BLaER1 treated with 17β-estradiol and CSF1 and Interleukin-3, amounts not matched to agents 10 nM and 100 nM (cell line): ENCODE results near the gene PDF.

Experiments used
- H3K27ac ChIP-seq, 11 experiments: shearing (Covaris generic); formaldehyde crosslinking; 2 replicates each; pipeline ENCODE4 v1.8.1; 2022
- H3K27me3 ChIP-seq, 11 experiments: shearing (Covaris generic); formaldehyde crosslinking; 2 replicates each; pipeline ENCODE4 v1.8.1; 2022
- H3K36me3 ChIP-seq, 11 experiments: shearing (Covaris generic); formaldehyde crosslinking; 2 replicates each; pipeline ENCODE4 v1.8.1; 2022
- H3K4me1 ChIP-seq, 10 experiments: shearing (Covaris generic); formaldehyde crosslinking; 2 replicates each; pipeline ENCODE4 v1.8.1; 2022
- H3K4me2 ChIP-seq, 11 experiments: shearing (Covaris generic); formaldehyde crosslinking; 2 replicates each; pipeline ENCODE4 v1.8.1; 2022
- H3K4me3 ChIP-seq, 10 experiments: shearing (Covaris generic); formaldehyde crosslinking; 2 replicates each; pipeline ENCODE4 v1.8.1; 2022
- H3K9ac ChIP-seq, 11 experiments: shearing (Covaris generic); formaldehyde crosslinking; 2 replicates each; pipeline ENCODE4 v1.8.1; 2022
- H3K9me3 ChIP-seq, 11 experiments: shearing (Covaris generic); formaldehyde crosslinking; replicated peaks in 1 of 11; 2 replicates each; pipeline ENCODE4 v1.8.1; 2022
- H4K20me1 ChIP-seq, 11 experiments: shearing (Covaris generic); formaldehyde crosslinking; 2 replicates each; pipeline ENCODE4 v1.8.1; 2022
- Cebpa-rat ChIP-seq, 11 experiments: shearing (Covaris generic); IDR thresholded peaks; 2 replicates each; pipeline ENCODE4 v1.8.1; 2022

The PDF gene

DNA sequence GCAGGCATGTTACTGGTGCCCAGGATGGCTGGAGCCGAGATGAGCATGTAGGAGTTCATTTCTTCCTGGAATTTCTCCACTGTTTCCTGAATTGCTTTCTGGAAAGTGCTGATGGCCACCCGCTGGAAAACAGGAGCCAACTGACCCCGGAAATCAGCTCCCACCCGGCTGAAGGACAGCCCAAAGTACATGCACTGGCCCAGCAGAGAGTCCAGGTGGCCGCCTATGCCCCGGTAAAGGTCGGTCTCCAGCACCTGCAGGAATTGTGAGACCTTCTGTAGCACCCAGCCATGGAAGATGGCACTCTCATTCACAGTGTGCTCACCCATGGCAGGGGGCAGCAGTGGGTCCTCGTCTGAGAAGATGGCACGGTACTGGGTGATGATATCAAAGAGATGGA is 4.3 kb upstream of the PDF start:
- Histone ChIP-seq H3K4me2 (no peak overlapping the region), H3K9ac (no peak overlapping the region), H3K36me3 (peaks cover 51 to 58% (median 52%) of the 10 kb centered on the region in 11 experiments), H3K9me3 (no peaks in the 10 kb centered on the region), H3K4me1 (peaks cover 28 to 41% (median 35%) of the 10 kb centered on the region in 10 experiments), H3K27me3 (no peaks in the 10 kb centered on the region), H3K4me3 (no peak overlapping the region), H3K27ac (no peak overlapping the region), H4K20me1 (peaks cover 0 to 6% (median 4%) of the 10 kb centered on the region in 11 experiments; a peak in 16 of 22 replicates)
- TF ChIP-seq Cebpa-rat (IDR thresholded peaks at IDR 0.05): no peak

DNA sequence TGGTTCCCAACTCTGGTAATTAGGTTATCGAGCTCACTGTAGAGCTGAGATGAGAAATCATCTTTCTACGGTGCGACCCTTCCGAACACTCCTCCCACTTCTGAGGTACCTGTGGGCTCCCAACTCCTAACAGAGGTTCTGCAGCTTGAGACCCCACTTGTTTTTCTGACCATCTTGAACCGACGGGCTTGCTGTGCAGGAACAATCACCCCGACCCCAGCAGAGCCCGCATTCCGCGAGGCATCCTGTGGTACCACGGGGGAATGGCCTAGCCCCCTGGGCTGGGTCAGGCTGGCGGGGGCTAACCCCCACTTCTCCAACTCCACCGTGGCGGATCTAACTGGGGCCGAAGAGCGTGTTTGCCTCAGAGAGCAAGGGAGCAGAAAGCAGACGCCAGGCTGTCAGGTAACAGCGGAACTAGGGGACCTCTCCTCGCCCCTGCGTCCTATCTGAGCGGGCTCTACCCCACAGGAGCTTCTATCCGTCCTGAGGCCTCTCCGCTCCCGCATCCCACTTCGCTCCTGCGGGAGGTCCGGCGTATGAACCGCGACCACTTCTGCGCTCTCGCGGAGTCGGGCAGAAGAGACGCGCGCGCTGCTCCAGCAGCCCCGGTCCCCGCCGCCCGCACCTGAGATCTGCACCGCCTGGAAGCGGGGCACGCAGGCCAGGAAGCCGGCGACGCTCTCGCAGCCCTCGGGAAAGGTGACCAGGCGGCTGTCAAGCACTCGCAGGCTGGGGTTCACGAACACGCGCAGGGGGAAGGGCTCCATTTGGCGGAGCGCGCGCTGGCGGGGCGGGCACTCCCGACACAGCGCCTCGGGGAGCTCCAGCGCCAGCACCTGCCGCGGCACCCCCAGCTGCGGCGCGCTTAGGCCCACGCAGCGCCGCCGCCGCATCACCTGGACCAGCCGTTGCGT is 761 bp downstream of the PDF start:
- H3K27ac ChIP-seq: peak overlapping the region; percentile 75 to 95 (median 92); a peak in 21 of 22 replicates
- no peaks in the 10 kb centered on the region for H3K9me3 ChIP-seq
- H3K27me3 ChIP-seq: no peaks in the 10 kb centered on the region
- peaks cover 60 to 73% (median 67%) of the 10 kb centered on the region in 10 experiments for H3K4me1 ChIP-seq
- TF ChIP-seq Cebpa-rat (IDR thresholded peaks at IDR 0.05): no peak
- peak overlapping the region; percentile 92 to 100 (median 99) for H3K4me2 ChIP-seq
- H3K36me3 ChIP-seq: peaks cover 59 to 80% (median 76%) of the 10 kb centered on the region in 11 experiments
- peak overlapping the region; percentile 81 to 97 (median 95) for H3K4me3 ChIP-seq
- peak overlapping the region; percentile 85 to 97 (median 90) for H3K9ac ChIP-seq
- H4K20me1 ChIP-seq: peaks cover 43 to 57% (median 55%) of the 10 kb centered on the region in 11 experiments

DNA sequence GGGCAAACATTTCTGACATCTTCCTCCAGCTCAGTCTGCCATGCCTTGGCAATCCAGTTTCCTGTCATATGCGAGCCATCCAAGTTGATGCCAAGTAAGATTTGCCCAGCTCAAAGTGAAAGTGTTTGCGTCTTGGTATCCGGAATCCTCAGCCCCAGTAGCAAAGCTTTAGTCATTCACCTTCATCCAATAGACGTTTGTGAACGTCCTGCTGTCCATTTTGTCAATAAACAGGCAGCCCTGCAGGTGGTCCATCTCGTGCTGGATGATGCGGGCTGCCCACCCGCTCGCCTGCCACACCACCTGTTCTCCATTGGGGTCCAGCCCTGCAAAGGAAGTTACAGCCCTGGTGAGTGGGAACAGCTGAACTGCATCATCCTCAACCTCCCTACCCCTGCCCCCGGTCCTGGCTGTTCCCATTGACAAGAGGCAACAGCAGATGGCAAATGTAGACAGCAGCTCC is 1.5 kb downstream of the PDF start:
- Histone ChIP-seq H3K36me3 (peaks cover 56 to 80% (median 76%) of the 10 kb centered on the region in 11 experiments), H3K9me3 (no peaks in the 10 kb centered on the region), H3K27me3 (no peaks in the 10 kb centered on the region), H3K4me1 (peaks cover 68 to 79% (median 72%) of the 10 kb centered on the region in 10 experiments), H3K4me3 (peak overlapping the region; percentile 81 to 97 (median 95)), H3K9ac (peak overlapping the region; percentile 85 to 97 (median 90)), H4K20me1 (peaks cover 50 to 64% (median 62%) of the 10 kb centered on the region in 11 experiments), H3K4me2 (peak overlapping the region; percentile 92 to 100 (median 99)), H3K27ac (peak overlapping the region in 6 of 11 experiments; percentile 89 to 95 (median 92); a peak in 11 of 22 replicates)
- TF ChIP-seq Cebpa-rat (IDR thresholded peaks at IDR 0.05): no peak

DNA sequence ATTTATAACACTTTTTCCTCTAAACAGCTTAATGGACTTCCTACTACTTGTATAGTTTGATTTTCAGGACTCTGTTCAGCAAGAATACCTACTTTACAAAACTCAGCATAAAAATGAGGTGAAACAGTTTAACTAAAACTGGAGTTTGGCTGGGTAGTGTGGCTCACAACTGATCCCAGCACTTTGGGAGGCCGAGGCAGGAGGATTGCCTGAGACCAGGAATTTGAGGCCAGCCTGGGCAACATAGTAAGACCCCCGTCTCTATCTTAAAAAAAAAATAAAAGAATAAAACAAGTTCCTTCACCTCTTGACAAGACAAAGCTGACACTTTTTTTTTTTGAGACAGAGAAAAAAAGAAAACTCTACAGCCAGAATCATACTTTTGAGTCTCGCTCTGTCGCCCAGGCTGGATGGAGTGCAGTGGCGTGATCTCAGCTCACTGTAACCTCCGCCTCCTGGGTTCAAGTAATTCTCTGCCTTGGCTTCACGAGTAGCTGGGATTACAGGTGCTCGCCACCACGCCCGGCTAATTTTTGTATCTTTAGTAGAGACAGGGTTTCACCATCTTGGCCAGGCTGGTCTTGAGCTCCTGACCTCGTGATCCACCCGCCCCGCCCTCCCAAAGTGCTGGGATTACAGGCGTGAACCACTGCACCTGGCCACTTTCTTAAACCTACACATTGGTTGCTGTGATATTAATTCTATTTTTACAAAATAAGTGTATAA is 2.6 kb downstream of the PDF start:
- TF ChIP-seq Cebpa-rat (IDR thresholded peaks at IDR 0.05): no peak

DNA sequence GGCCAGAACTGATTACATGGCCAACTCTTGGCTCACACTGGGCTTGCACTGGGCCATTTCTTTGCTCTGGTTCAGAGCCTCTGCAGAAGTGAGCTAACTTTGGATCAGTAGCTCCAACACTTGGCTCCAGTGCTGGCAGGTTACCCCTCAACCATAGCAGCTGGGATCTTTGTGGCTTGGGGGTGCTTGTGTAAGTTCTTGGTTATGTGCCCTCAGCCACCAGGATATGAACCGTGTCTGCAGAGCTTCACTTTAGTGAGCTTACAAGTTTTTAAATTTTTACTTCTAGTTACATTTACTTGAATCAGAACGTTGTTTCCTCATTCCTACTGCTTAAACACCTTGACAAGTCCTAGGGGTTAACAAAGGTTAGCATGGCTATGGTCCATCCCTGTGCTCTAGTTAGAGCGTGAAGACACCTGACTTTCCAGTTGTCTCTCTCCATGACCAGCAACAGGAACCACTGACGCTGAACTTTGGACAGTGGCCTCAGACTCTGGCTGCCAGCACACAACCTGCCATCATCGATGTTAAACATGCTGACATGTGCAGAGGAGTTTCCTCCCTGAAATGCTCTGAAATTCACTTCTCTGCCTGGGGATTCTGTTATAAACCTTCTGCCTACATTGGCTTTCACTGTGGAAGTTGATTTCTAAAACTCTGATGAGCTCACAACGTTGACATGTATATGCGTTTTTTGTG is 4.1 kb downstream of the PDF start:
- H3K4me2 ChIP-seq: peak overlapping the region; percentile 92 to 100 (median 99)
- no peaks in the 10 kb centered on the region for H3K27me3 ChIP-seq
- TF ChIP-seq Cebpa-rat (IDR thresholded peaks at IDR 0.05): no peak
- H3K4me1 ChIP-seq: peaks cover 84 to 90% (median 88%) of the 10 kb centered on the region in 10 experiments
- H3K9ac ChIP-seq: peak overlapping the region in 9 of 11 experiments; percentile 23 to 94 (median 62); a peak in 14 of 22 replicates
- H4K20me1 ChIP-seq: peaks cover 76 to 90% (median 88%) of the 10 kb centered on the region in 11 experiments
- no peaks in the 10 kb centered on the region for H3K9me3 ChIP-seq
- H3K27ac ChIP-seq: peak overlapping the region in 3 of 11 experiments; percentile 4 to 56 (median 16); a peak in 3 of 22 replicates
- H3K4me3 ChIP-seq: peak overlapping the region in 8 of 10 experiments; percentile 2 to 97 (median 88); a peak in 8 of 20 replicates
- peaks cover 57 to 81% (median 77%) of the 10 kb centered on the region in 11 experiments for H3K36me3 ChIP-seq

More for the DNA sequence above, 2.6 kb downstream of the PDF start:
- Histone ChIP-seq H4K20me1 (peaks cover 62 to 76% (median 73%) of the 10 kb centered on the region in 11 experiments), H3K4me1 (peaks cover 77 to 83% (median 79%) of the 10 kb centered on the region in 10 experiments), H3K27ac (peak overlapping the region in 7 of 11 experiments; percentile 4 to 94 (median 36); a peak in 12 of 22 replicates), H3K36me3 (peaks cover 56 to 80% (median 76%) of the 10 kb centered on the region in 11 experiments), H3K4me3 (peak overlapping the region in 8 of 10 experiments; percentile 82 to 97 (median 95); a peak in 15 of 20 replicates), H3K4me2 (peak overlapping the region; percentile 92 to 100 (median 99)), H3K9me3 (no peaks in the 10 kb centered on the region), H3K27me3 (no peaks in the 10 kb centered on the region), H3K9ac (peak overlapping the region; percentile 17 to 97 (median 90); a peak in 21 of 22 replicates)

DNA sequence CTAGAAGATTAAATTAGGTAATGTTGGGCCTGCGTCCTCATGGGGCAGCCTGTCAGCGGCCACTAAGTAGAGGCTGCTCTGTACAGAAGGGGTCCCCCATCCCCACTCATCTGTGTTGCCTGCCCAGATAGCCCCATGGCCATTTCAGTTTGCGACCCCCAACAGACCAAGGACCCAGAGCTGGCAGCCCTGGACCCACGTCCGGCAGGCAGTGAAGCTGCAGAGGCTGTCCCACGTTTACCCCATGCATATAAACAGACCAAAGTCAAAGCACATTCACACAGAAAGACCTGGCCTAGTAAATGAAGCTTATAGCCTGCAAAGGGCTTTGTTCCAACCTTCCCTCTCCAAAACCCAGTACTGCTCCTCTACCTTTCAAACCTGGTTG is 4.6 kb downstream of the PDF start:
- TF ChIP-seq Cebpa-rat (IDR thresholded peaks at IDR 0.05): no peak
- Histone ChIP-seq H3K36me3 (peaks cover 62 to 86% (median 82%) of the 10 kb centered on the region in 11 experiments), H3K4me2 (peak overlapping the region; percentile 92 to 100 (median 99)), H3K27me3 (no peaks in the 10 kb centered on the region), H4K20me1 (peaks cover 81 to 95% (median 93%) of the 10 kb centered on the region in 11 experiments), H3K9me3 (no peaks in the 10 kb centered on the region), H3K4me3 (0 out of 20 replicates have a peak overlapping the region, but pooled peaks of 3 of the 10 experiments have one; percentile 2 to 82 (median 20)), H3K4me1 (peaks cover 84 to 90% (median 88%) of the 10 kb centered on the region in 10 experiments), H3K9ac (peak overlapping the region in 4 of 11 experiments; percentile 1 to 94 (median 42); a peak in 1 of 22 replicates), H3K27ac (no peak overlapping the region)

DNA sequence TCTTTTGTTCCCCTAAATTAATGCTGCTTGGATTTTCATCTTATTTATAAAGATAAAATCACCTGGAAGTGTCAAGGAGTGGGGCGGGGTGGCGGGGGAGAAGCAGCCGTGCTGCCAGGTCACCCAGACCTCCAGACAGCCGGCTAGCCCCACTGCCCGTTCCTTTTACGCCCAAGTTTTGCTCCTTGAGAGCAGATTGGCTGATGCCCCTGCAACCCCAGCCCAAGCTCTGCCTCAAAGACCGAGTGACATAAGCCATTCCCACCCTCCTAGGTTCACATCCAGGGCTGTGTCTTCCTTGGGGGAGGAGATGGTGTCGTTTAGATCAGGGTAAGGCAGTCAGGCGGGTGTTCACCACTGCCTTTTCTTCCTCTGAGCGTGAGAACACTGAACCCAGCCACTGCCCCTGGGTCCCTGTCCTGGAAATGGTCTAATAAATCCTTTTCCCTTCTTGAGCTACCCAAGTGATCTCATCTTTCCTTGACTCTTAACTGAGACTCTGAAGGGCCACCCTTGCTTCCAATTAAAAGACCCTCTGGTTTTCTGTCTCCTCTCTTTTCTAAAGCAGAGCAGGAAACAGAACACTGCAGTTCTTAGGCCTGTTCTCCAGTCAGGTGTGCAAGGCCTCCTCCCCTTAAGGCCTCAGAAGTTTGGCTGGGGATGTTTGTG is 5.7 kb downstream of the PDF start:
- Histone ChIP-seq H3K4me2 (peak overlapping the region; percentile 57 to 99 (median 79); a peak in 21 of 22 replicates), H3K9ac (peak overlapping the region in 8 of 11 experiments; percentile 7 to 65 (median 43); a peak in 13 of 22 replicates), H3K4me3 (0 out of 20 replicates have a peak overlapping the region, but pooled peaks of 1 of the 10 experiments have one; percentile 28), H3K9me3 (no peaks in the 10 kb centered on the region), H3K36me3 (peaks cover 73 to 97% (median 93%) of the 10 kb centered on the region in 11 experiments), H3K27ac (peak overlapping the region in 4 of 11 experiments; percentile 17 to 35 (median 25); a peak in 5 of 22 replicates), H4K20me1 (peaks cover 92 to 100% (median 100%) of the 10 kb centered on the region in 11 experiments), H3K27me3 (no peaks in the 10 kb centered on the region), H3K4me1 (peaks cover 88 to 100% (median 98%) of the 10 kb centered on the region in 10 experiments)
- no peak for TF ChIP-seq Cebpa-rat (IDR thresholded peaks at IDR 0.05)
